Measurements from ENCODE around the gene CDC42EP3.

The CDC42EP3 gene

DNA sequence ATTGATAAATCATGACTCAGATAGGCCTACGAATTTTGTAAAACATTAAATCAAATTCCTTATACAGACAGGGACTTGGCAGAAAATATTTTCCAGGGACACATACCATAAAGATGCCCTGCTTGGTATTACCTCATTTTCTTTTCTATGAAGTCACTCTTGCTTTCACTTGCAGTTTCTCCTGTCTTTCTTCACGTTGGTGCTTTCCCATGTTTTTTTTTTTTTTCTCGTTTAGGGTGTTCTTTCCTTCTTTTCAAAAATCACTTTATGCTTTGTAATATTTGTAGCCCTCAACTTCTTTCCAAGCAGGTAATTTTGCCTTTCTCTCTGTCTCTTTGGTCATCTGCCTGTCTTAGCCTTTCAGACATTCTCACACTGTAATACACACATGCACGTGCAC lies 40.7 kb downstream of the CDC42EP3 start:
- no peak overlapping the region for H3K27ac ChIP-seq
- TF ChIP-seq ZFX (IDR thresholded peaks at IDR 0.05) = no peak
- TF ChIP-seq, protein P1, sequence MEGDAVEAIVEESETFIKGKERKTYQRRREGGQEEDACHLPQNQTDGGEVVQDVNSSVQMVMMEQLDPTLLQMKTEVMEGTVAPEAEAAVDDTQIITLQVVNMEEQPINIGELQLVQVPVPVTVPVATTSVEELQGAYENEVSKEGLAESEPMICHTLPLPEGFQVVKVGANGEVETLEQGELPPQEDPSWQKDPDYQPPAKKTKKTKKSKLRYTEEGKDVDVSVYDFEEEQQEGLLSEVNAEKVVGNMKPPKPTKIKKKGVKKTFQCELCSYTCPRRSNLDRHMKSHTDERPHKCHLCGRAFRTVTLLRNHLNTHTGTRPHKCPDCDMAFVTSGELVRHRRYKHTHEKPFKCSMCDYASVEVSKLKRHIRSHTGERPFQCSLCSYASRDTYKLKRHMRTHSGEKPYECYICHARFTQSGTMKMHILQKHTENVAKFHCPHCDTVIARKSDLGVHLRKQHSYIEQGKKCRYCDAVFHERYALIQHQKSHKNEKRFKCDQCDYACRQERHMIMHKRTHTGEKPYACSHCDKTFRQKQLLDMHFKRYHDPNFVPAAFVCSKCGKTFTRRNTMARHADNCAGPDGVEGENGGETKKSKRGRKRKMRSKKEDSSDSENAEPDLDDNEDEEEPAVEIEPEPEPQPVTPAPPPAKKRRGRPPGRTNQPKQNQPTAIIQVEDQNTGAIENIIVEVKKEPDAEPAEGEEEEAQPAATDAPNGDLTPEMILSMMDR (conservative IDR thresholded peaks at IDR 0.05) = no peak

DNA sequence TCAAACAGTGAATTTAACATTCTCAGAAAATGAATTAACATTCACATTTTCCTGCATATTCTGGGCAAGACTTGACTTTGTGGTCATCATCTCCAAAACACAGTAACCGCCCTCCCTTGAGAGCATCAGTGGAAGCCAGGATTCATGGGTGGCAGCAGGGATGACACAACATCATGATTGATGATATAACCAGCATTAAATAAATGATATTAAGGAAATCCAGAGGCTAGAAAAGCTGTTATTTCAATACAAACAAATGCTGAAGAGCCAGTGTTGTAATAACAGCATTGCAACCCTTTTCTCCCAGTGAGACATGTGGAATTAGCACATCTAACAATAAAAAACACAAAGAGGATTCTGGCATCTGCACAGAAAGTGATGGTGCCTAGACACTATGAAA lies 41.1 kb downstream of the CDC42EP3 start:
- H3K27ac ChIP-seq = no peak overlapping the region
- TF ChIP-seq, protein P1 (conservative IDR thresholded peaks at IDR 0.05) = no peak
- TF ChIP-seq ZFX (IDR thresholded peaks at IDR 0.05) = no peak

DNA sequence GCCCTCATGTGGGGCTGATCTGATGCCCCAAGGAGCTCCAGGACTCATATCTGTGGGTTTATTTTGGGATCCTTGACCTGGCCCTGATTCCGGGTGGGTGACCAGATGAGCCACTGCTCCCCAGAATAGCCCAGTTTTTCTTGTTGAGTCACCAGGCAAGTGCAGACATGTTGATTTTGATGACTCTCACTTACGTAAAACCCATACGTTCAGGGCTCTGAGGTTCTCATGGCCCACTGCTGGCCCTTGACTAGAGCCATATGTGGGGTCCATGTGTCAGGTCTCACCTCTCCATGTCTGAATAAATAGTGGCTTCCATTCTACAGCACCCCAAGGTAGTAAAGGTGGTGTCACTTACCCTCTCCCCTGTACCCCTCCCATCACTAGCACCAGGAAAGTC lies 41.9 kb downstream of the CDC42EP3 start:
- TF ChIP-seq, protein P1 (conservative IDR thresholded peaks at IDR 0.05) = no peak
- TF ChIP-seq ZFX (IDR thresholded peaks at IDR 0.05) = no peak
- no peak overlapping the region for H3K27ac ChIP-seq

DNA sequence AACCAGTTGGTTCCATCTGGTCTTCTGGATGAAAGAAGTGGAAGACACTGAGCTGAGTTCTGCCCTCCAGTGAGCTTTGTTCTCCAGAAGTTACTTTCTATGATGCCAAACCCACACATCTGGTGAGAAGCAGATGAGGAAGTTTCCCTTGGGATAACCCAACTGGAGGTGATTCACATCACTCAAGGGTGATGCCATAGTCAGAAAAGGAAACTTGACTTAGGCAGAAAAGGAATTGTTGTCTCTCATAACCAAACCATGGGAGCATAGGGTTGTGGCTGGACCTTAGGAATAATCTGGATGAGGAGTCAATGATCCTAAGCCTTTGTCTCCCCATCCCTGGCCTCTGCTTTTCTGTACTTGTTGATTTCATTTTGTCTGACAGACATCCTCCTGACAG lies 43.7 kb downstream of the CDC42EP3 start:
- TF ChIP-seq ZFX (IDR thresholded peaks at IDR 0.05) = no peak
- TF ChIP-seq, protein P1 (conservative IDR thresholded peaks at IDR 0.05) = no peak
- no peak overlapping the region for H3K27ac ChIP-seq

DNA sequence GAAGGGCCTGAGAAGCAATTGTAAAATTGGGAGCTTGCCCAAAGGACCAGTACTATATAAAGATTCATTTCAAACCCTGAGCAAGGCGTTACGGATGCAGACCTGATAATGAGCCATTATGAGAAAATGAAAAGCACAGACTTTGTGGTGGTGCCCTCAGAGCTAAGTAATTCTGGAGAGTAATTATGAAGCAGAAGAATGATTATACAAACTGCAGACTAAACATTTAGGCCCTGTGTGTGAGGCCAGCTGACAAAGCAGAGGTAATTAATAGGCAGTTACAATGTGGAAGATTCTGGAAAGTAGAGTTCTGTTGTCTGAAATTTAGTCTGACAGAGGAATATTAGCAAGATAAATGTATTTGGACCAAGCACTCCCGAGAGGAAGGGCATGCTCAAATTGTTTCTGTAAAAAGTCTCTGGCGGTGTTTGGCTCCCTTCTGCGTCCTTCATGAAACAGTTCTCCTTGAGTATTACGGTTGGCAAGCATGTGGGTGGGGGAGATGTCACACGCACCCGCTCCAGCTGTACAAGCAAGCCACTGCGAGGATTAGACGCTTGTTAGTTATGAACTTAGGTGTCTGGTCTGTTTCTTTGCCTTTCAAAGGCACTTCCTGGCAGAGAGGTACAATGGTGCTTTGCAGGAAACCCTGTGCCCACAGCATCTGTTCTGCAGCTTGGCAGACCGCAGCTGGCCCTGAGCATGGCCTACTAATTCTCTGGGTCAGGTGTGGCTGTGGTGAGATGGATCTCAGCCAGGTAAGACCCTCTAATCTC lies 45.5 kb downstream of the CDC42EP3 start:
- TF ChIP-seq, protein P1 (conservative IDR thresholded peaks at IDR 0.05) = no peak
- TF ChIP-seq ZFX (IDR thresholded peaks at IDR 0.05) = no peak
- H3K27ac ChIP-seq = no peak overlapping the region

DNA sequence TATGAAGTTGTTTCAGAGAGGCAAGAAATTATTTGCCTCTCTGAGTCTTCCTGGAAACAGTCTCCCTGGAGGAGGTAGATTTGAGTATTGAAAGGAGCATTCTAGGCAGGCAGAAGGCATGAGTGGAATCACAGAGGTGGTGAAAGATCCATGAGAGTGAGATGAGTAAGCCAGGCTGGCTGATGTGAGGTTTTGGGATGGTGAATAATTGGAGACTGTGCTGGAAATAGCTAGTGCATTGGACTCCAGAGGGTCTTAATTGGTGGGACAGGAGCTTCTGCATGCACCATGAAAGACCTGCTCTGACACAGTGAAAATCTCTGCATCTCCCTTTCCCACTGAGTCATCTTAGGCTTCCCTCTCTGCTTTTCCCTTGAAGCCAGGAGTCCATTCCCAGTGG lies 46.3 kb downstream of the CDC42EP3 start:
- TF ChIP-seq, protein P1 (conservative IDR thresholded peaks at IDR 0.05) = no peak
- no peak overlapping the region for H3K27ac ChIP-seq

DNA sequence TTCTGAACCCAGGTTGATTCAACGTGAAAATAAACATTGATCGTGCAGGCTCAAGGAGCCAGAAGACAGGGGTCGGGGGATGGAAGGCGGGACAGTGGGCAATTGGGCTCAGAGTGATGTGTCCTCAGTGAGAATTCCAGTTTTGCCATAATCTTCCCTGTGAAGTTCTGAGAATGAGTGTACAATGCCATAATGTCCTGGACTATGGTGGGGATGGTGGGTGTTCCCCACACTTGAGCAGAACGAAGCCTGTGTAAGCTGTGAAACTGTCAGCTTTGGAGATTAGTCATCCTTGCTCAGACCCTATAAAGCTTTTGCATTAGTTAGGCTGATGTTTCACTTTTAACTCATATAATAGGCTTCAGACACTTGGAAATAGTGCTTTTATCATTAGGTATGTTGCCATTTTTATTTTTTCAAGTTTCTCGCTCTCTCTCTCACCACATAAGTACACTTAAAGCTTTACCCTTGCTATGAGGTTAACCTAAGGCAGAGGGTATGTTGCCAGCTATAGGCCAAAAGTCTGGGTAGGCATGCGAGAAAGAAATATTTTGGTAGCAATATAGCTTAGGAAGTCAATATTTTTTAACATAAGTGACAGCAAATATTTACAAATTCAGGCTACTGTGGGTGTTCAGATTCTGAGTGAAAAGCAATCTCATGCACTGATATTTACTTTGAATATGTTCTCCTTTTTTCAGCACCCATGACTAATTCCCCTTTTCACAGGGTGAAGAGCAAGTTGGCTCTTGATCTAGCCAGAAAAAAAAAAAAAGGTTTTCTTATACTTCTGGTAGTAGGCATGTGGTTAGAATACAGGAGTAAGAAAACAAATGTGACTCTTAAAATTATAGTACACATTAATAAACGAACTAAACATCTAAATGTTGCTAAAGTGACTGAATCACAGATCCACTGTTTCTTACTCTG lies 47.2 kb downstream of the CDC42EP3 start:
- no peak for TF ChIP-seq ZFX (IDR thresholded peaks at IDR 0.05)
- TF ChIP-seq, protein P1 (conservative IDR thresholded peaks at IDR 0.05) = no peak
- H3K27ac ChIP-seq = no peak overlapping the region

Measured in C4-2B (cell line).